Peyer's patch (tissue), 4 donors: ENCODE results near the gene CES5A.
"Not testable (repeated sequence)": the region's sequence is repeated elsewhere in the genome, so short reads cannot be mapped to it uniquely, and the experiment has no call there.

ENCODE experiments used
- POLR2A ChIP-seq, 2 donors: fragments of 450-650 bp; IDR thresholded peaks; one replicate each; pipeline ENCODE4 v1.5.1; 2017; ENCODE audit warnings: antibody characterized with exemption in 2 of 2, mild to moderate bottlenecking in 2 of 2, moderate library complexity in 2 of 2
- TF ChIP-seq, protein P1 (sequence below), 6 experiments: fragments of 450-650 bp in 4 of 6; fragments of 200-600 bp in 2 of 6; sonication (generic) in 1 of 6; IDR thresholded peaks; one replicate each; pipeline ENCODE4 v1.5.1; 2017 to 2019; ENCODE audit warnings: antibody characterized with exemption in 6 of 6, mild to moderate bottlenecking in 3 of 6, moderate library complexity in 1 of 6

DNA sequence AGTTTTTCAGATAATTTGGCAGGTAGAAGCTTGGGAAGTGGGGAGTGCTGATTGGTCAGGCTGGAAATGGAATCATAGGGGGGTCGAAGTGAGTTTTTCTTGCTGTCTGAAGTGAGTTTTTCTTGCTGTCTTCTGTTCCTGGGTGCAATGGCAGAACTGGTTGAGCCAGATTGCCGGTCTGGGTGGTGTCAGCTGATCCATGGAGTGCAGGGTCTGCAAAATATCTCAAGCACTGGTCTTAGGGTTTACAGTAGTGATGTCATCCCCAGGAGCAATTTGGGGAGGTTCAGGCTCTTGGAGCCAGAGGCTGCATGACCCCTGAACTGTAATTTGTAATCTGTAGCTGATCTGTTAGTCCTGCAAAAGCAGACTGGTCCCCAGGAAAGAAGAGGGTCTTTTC lies 37.9 kb upstream of the CES5A start:
- TF ChIP-seq, protein P1, sequence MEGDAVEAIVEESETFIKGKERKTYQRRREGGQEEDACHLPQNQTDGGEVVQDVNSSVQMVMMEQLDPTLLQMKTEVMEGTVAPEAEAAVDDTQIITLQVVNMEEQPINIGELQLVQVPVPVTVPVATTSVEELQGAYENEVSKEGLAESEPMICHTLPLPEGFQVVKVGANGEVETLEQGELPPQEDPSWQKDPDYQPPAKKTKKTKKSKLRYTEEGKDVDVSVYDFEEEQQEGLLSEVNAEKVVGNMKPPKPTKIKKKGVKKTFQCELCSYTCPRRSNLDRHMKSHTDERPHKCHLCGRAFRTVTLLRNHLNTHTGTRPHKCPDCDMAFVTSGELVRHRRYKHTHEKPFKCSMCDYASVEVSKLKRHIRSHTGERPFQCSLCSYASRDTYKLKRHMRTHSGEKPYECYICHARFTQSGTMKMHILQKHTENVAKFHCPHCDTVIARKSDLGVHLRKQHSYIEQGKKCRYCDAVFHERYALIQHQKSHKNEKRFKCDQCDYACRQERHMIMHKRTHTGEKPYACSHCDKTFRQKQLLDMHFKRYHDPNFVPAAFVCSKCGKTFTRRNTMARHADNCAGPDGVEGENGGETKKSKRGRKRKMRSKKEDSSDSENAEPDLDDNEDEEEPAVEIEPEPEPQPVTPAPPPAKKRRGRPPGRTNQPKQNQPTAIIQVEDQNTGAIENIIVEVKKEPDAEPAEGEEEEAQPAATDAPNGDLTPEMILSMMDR (IDR thresholded peaks at IDR 0.05), result not testable (repeated sequence)
- not testable (repeated sequence) for TF ChIP-seq POLR2A (IDR thresholded peaks at IDR 0.05)
